GM12873 (cell line): ENCODE measurements around the gene RCN1.

ENCODE experiments used
- TF ChIP-seq, protein P1 (sequence below): IDR thresholded peaks from 2 replicates; pipeline ENCODE4 v1.5.1; 2012; ENCODE audit warnings: low read depth, mild to moderate bottlenecking, moderate library complexity, low read length, control low read depth; ENCODE audit not compliant: insufficient read depth; ENCODE audit errors: missing control alignments

The RCN1 gene

DNA sequence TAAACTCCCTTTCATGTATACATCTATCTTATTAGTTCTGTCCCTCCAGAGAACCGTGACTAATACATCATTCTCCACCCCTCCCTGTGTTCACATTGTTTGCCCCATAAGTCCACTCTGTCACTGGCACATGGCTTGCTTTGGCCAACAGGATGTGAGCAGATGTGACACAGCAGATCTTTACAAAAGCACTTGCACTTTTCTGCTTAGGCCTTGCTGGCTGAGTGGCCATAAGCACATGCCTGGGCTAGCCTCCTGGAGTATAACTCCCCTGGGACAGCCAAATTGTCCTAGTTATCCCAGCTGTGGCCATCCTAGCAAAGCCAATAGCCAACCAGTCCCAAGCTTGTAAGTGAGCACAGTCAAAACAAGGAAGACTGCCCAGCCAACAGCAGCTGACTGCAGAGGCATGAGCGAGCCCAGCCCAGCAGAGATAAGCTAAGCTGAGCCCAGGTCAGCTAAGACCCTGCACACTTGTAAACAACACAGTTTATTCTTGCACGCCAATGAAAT is 9.7 kb upstream of the RCN1 start:
- TF ChIP-seq, protein P1, sequence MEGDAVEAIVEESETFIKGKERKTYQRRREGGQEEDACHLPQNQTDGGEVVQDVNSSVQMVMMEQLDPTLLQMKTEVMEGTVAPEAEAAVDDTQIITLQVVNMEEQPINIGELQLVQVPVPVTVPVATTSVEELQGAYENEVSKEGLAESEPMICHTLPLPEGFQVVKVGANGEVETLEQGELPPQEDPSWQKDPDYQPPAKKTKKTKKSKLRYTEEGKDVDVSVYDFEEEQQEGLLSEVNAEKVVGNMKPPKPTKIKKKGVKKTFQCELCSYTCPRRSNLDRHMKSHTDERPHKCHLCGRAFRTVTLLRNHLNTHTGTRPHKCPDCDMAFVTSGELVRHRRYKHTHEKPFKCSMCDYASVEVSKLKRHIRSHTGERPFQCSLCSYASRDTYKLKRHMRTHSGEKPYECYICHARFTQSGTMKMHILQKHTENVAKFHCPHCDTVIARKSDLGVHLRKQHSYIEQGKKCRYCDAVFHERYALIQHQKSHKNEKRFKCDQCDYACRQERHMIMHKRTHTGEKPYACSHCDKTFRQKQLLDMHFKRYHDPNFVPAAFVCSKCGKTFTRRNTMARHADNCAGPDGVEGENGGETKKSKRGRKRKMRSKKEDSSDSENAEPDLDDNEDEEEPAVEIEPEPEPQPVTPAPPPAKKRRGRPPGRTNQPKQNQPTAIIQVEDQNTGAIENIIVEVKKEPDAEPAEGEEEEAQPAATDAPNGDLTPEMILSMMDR, result no peak

- TF ChIP-seq, protein P1, result no peak
Measured at GRCh38 chr11:32081901-32082300, 9.0 kb upstream of the RCN1 start.

GRCh38 chr11:32082346-32082986 is 8.4 kb upstream of the RCN1 start:
- TF ChIP-seq, protein P1, result no peak

DNA sequence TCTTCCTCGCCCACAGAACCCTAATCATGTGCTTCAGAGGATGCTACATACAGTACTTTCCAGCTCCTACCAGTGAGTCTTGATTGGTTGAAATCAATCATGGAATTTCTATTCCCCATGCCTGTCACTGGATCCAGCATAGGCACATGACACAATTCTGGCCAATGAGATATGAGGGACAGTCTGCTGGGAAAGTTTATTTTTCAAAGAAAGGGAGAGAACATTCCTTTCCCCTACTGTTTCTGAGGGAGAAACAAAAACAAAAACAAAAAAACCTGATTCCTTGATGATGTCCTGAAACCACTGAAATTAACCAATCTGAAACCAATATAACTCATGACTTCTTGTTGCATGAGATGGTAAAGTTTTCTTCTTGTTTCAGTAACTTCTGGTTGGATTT is 3.3 kb upstream of the RCN1 start:
- TF ChIP-seq, protein P1, result no peak

GRCh38 chr11:32088117-32088941 is 2.5 kb upstream of the RCN1 start:
- TF ChIP-seq, protein P1, result no peak

GRCh38 chr11:32092581-32093170 is 1.8 kb downstream of the RCN1 start:
- TF ChIP-seq, protein P1, result no peak

GRCh38 chr11:32094923-32095322 is 4.0 kb downstream of the RCN1 start:
- TF ChIP-seq, protein P1, result no peak
